GM18511 (cell line): ENCODE results near the gene TEX50.
"Not testable (repeated sequence)": the region's sequence is repeated elsewhere in the genome, so short reads cannot be mapped to it uniquely, and the experiment has no call there.

Experiments
- ATAC-seq: cut with Tn5 transposase; IDR thresholded peaks from one replicate; pipeline ENCODE4 v1.9.1; 2021; ENCODE audit warnings: mild to moderate bottlenecking, moderate library complexity; ENCODE audit not compliant: unreplicated experiment

The TEX50 gene, protein sequence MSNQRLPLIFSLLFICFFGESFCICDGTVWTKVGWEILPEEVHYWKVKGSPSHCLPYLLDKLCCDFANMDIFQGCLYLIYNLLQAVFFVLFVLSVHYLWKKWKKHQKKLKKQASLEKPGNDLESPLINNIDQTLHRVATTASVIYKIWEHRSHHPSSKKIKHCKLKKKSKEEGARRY

DNA sequence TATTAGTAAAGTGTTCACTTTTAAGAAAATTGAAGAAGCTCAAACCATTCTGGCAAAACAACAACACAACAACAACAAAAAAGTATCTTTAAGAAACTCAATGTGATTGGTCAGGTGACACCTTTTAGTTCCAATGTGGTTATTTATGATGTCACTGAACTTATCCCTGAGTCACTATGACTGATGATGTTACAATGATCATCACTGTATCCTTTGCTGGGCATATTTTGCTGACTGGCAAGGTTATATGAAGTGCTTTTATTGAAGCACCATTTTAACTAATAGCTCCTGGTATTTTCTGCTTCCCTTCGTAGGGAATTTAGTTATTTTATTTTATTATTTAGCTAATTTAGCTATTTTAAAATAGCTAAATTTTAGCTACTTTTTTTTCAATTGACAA lies at the start of gene TEX50:
TSS of gene TEX50 (plus strand) at position 223 of the 400 bp plus-strand sequence. CDS start 184 bp downstream, outside the sequence.
- no peak for ATAC-seq

DNA sequence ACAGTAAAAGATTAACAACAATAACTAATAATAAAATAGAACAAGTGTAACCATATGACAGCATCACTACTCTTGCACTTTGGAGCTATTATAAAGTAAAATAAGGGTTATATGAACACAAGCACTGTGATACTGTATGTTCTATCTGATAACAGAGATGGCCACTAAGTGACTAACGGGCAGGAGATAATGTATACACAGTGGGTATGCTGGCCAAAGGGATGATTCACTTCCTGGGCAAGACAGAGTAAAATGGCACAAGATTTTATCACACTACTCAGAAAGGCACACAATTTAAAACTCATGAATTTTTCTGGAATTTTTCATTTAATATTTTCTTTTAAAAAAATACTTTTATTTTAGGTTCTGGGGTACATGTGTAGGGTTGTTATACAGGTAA lies 44.6 kb upstream of the TEX50 start:
- ATAC-seq, result no peak

DNA sequence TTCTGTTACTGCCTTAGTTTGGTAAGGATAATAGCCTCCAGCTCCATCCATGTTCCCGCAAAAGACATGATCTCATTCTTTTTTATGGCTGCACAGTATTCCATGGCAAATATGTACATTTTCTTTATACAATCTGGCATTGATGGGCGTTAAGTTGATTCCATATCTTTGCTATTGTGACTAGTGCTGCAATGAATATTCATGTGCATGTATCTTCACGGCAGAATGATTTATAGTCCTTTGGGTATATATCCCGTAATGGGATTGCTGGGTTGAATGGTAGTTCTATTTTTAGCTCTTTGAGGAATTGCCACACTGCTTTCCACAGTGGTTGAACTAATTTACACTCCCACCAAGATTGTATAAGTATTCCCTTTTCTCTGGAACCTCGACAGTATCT lies 44.0 kb upstream of the TEX50 start:
- ATAC-seq, result not testable (repeated sequence)

DNA sequence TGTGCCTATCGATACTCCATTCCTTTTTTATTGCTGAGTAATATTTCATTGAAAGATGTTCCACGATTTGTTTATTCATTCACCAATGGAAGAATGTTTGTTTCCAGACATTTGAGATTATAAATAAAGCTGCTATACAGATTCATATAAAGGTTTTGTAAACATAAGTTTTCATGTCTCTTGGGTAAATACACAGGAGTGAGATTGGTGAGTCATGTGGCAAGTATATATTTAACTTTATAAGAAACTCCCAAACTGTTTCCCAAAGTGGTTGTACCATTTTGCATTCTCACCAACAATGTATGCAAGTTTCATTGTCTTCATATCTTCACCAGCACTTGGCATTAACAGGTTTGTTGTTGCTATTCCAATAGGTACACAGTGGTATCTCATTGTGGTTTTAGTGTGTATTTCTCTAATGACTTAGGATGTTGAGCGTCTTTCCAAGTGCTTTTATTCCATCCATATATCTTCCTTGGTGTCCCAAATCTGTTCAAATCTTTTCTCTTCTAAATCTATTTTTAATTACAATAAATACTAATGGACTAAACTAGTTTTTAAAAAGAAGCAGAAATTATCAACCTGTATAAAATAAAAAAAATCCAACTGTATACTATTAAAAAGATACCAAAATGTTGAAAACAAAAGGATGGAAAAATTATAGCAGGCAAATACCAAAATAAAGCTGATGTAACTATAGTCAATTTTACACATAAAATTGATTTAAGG lies 38.9 kb upstream of the TEX50 start:
- ATAC-seq, result no peak

DNA sequence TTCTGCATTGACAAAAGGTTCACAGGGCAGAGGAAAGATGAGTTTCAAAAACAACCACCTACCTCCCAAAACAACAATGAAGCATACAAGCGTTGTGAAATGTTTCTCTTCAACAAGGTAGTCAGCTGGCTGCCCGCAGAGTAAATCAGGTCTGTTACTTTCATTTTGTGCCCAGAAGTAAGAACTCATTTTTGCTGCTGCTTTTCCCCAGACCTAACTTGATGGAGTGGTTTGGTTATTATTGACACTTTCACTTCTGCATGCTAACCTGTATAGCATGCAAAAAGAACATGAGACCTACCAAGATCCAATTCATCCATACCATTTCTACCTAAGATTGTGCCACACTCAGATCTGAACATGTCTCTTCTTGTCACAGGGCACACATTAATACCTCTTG lies 33.5 kb upstream of the TEX50 start:
- ATAC-seq, result peak; percentile 64

DNA sequence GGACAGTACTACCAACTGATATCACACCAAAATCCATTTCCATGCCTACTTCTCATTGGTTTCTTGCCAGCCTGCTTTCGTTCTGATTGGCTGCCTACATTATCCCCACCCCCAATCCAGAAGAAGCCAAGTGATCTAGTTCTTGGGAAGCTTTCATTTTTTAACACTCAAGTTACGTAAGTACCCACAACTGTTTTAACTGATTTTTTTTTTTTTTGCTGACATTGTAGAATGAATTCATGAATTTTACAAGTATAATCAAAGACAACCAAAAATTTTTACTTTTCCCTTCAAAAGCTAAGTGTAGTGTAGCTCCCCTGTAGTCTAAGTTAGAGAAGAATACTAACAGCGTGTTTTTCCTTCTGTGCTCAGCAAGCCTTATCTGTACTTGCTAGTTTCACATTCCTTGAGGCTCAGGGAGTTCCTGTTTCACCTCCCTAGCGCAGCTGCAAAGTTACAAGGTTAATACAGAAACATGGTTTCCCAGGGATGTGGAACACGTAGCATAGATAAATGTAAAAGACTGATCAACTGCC lies 32.0 kb upstream of the TEX50 start, which contains the start of gene SLC9C2:
TSS of gene SLC9C2 (minus strand) at position 17 of the 536 bp plus-strand sequence. CDS start 1,296 bp downstream, outside the sequence.
- no peak for ATAC-seq

DNA sequence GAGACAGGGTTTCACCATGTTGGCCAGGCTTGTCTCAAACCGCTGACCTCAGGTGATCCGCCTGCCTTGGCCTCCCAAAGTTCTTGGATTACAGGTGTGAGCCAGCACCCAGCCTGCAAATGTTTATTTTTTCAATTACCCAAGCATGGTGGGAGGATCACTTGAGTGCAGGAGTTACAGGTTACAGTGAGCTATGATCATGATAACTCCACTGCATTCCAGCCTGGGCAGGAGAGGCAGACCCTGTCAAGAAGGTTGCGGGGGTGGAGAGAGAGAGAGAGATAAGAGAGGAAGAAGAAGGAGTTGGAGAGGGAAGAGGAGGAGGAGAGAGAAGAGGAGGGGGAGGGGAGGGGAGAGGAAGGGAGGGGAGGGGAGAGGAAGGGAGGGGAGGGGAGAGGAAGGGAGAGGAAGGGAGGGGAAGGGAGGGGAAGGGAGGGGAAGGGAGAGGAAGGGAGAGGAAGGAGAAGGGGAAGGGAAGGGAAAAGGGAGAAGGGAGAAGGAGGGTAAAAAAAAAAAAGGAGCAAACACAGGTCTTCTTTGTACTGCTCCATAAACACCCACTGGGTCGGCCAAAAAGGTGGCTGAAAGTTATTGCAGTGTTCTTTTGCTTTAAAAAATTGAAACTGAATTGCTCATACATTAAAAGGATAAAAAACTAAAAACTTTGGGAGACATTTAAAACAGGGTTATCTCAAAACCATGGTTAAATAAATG lies 26.5 kb upstream of the TEX50 start:
- ATAC-seq, result no peak

DNA sequence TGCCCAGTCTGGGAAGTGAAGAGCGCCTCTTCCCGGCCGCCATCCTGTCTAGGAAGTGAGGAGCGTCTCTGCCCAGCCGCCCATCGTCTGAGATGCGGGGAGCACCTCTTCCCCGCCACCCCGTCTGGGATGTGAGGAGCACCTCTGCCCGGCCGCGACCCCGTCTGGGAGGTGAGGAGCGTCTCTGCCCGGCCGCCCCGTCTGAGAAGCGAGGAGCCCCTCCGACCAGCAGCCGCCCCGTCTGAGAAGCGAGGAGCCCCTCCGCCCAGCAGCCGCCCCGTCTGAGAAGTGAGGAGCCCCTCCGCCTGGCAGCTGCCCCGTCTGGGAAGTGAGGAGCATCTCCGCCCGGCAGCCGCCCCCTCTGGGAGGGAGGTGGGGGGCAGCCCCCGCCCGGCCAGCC lies 22.1 kb upstream of the TEX50 start:
- not testable (repeated sequence) for ATAC-seq

DNA sequence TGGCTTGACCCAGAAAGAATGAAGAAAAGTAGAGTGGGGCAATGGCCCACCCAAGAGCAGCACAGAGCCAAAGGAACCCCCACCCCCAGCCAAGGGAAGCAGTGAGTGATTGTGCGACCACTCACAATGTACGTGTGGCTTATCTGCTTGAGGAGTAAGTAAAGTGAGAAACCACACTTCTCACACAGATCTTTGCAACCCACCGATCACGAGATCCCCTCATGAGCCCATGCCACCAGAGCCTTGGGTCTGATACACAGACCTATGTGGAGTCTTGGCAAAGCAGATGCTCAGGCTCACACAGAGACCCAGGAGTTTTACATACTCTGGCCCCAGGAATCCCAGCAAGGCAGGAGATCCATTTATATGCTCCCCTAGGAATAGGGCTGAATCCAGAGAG lies 18.3 kb upstream of the TEX50 start:
- ATAC-seq, result no peak

DNA sequence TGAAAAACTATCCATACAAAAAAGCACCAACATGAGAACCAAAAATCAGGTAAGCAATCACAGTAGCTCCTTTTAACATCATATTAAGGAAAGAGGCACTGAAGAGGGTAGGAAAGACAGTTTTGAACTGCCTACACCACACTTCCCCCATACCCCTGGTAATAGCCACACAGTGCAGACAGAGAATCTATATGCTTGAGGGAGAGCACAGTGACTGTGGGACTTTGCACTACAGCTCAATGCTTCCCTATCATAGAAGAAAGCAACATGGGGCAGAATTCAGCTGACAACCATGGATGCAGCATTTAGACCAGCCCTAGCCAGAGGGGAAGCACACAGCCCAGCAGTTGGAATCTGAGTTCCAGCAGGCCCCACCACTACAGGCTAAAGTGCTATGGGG lies 7.9 kb upstream of the TEX50 start:
- ATAC-seq, result no peak

DNA sequence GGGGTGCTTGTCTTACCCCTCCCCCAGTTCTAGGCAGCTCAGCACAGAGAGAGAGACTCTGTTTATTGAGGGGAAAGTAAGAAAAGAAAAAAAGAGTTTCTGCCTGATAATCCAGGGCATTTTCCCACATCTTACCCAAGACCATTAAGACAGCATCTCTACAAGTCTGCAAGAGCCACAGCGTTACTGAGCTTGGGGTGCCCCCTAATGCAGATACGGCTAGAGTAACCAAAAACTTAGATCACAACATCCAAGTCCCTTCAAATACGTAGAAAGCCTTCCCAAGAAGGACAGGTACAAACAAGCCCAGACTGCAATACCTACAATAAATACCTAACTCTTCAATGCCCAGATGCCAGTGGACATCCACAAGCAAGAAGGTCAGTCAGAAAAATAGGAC lies 6.2 kb upstream of the TEX50 start:
- no peak for ATAC-seq

DNA sequence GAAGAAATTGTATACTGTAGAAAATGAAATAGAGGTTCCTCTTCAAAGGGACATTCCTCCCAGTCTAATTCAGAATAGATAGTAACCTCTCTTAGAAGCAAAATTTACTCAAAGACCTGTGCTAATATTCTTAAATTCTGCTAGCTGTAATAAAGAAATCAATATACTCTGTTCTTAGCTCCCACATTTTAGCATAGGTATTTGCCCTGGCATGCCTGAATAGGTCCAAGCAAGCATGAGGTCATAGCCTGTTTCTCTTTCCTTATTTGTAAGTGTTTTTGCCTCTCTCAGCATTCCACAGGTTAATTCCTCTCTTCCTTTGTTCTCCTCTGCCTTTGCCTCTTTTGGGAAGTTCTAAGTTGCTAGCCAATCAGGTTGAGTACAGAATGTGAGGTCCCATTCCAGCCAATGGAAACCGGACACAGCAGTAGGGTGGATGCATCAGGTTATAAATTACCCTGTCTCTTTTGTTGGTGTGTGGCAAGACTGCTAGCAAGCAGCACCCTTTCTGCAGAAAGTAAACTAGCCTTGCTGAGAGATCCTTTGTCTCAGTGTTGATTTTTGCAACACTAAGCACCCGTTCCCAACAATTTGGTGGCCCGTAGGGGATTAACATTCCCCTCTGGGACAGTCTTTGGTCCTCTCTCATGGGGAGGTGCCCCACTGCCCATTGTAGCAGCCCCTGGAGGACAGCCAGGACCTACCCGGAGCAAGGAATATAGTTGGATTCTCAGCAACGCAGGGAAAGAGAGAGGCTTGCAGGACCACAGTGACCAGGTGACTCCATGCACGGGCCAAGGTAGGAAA lies 2.3 kb downstream of the TEX50 start:
- ATAC-seq, result not testable (repeated sequence)

DNA sequence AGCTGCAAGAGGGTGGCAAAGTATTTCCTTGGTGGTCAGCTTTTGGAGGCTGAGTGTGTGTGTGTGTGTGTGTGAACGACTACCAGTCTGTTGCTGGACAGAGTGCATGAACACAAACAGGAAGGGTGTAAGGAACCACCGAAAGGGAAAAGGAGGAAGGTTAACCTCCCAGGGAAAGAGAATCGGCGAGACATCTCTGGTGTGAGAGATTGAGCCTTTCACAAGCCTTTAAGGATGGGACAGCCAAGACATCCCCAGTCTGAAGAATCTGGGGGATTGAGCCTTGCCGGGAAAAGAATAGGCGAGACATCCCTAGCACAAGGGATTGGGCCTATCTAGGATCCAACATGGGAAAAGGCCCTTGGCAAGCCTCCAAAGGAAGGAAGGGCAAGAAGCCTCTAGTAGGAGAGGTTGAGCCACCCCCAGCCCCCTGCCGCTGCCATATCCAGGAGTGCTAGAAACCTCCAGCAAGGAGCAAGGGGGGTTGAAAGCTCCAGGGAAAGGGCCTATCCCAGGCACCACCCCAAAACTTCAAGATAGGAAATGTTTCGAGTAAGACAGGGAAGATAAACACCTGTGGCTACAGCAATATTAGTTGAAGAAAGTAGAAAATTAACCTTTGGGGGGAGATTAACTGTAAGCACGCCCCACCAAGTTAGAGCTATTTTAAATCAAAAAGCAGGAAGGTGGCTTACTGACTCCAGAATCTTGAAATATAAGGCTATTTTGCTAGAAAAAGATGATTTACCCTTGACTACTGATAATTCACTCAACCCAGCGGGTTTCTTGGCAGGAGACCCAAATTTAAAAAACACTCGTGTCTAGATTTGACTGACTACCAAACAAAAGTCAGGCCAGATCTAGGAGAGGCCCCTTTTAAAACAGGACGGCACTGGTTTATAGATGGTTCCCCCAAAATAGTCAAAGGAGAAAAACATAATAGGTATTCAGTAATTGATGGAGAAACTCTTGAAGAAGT lies 3.2 kb downstream of the TEX50 start:
- ATAC-seq, result no peak

DNA sequence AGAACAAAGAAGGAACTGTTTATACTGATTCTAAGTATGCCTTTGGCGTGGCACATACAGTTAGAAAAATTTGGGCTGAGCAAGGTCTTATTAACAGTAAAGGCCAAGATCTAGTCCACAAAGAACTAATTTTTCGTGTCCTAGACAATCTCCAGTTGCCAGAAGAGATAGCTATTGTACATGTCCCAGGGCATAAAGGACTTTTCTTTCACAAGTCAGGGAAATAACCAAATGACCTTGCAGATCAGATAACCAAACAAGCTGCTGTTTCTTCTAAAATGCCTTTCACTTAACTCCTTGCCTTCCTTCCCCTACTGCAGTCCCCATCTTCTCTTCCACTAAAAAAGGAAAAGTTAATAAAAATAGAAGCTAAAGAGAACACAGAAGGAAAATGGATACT lies 4.0 kb downstream of the TEX50 start:
- no peak for ATAC-seq

DNA sequence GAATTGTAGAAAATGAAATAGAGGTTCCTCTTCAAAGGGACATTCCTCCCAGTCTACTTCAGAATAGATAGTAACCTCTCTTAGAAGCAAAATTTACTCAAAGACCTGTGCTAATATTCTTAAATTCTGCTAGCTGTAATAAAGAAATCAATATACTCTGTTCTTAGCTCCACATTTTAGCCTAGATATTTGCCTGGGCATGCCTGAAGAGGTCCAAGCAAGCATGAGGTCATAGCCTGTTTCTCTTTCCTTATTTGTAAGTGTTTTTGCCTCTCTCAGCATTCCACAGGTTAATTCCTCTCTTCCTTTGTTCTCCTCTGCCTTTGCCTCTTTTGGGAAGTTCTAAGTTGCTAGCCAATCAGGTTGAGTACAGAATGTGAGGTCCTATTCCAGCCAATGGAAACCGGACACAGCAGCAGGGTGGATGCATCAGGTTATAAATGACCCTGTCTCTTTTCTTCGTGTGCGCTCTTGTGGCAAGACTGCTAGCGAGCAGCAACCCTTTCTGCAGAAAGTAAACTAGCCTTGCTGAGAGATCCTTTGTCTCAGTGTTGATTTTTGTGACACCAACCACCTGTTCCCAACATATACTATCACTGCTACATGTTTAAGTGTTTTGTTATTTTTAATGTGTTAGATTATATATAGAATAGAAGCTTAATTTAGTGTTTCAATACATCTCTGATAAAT lies 7.5 kb downstream of the TEX50 start:
- ATAC-seq, result not testable (repeated sequence)

DNA sequence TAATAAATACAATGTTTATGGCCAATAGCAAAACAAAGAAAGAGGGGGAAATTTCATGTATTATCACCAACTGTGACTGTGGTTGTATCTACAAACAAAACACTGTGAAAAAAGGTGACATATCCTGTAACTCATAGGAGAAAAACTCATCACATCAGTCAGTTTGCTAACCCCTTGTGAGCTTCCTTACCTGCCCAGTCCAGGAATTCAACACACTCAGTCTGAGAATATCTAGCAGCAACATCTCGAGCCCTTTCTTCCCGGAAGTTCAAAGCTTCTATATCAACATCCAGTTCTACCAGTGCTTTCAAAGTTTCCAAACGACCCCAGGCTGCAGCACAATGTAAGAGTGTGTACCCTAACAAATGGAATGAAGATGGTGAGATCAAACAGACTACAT lies 11.5 kb downstream of the TEX50 start:
- ATAC-seq, result no peak

DNA sequence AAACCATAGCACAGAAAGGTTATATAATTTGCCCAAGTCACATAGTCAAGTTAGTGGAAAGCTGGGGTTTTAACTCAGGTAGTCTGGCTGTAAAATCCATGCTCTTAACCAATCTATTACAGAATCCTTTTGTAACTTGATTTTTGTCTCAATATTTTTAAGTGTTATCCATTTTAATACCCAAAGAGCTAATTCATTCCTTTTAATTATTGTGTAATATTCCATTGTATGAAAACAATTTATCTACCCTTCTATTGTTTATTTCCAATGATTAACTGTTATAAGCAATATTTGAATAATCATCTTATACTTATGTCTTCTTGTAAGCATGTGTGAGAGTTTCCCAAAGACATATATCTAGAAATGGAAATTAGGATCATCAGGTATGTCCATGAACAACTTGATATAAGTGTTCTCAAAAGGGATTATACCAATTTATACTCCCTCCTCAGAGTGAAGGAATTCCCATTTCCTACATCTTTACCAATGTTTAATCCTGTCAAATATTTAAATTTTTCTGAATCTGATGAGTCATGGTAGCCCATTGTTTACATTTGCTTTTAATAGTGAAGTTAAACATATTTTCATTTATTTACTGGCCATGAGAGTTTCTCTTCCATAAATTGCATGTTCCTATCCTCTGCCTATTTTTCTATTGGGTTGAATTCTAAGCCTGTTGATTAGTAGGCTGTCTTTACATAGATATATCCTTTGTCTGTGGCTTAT lies 13.9 kb downstream of the TEX50 start:
- no peak for ATAC-seq

DNA sequence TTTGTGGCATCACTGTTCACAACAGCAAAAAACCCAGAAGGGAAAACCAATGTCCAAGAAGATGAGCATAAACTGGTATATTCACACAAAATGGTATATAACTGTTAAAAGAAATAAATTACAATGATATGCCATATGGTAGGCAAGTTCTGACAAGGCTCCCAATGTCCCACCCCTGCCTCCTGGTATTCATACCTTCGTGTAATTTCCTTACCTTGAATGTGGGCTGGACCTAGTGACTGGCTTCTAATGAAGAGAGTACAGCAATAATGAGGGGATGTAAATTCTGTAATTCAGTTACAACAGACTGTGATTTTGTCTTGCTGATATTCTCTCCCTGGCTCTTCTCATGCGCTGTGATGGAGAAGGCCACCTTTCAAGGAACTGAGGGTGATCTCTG lies 25.2 kb downstream of the TEX50 start:
- no peak for ATAC-seq
